H54 (cell line): ENCODE results near the gene ENO3.

Experiments used
- DNase-seq: peaks from one replicate; pipeline ENCODE4 v3.0.0; 2011; ENCODE audit warnings: low spot score, mixed read lengths; ENCODE audit not compliant: insufficient read length
- FAIRE-seq: peaks from 3 replicates; lab custom pipeline; 2011; peaks lifted over from hg19 to GRCh38; lab: Jason Lieb, UNC
- POLR2A ChIP-seq: IDR thresholded peaks from 2 replicates; pipeline ENCODE4 v1.6.1; 2011; ENCODE audit warnings: low read depth, mild to moderate bottlenecking, low read length

ENO3 gene

DNA sequence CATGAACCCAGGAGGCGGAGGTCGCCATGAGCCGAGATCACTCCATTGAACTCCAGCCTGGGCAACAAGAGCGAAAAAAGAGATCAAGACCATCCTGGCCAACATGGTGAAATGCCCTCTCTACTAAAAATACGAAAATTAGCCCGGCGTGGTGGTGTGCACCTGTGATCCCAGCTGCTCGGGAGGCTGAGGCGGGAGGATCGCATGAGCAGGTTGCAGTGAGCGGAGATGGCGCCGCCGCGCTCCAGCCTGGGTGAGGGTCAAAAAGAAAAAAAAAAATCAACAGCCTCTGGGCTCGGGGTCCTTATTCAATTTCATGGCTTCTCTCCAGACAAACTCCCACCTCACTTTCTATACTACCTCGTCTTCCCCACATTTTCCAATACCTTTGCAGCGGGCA is 22.0 kb upstream of the ENO3 start:
- TF ChIP-seq POLR2A = no peak
- DNase-seq (no peak), FAIRE-seq (no peak)

DNA sequence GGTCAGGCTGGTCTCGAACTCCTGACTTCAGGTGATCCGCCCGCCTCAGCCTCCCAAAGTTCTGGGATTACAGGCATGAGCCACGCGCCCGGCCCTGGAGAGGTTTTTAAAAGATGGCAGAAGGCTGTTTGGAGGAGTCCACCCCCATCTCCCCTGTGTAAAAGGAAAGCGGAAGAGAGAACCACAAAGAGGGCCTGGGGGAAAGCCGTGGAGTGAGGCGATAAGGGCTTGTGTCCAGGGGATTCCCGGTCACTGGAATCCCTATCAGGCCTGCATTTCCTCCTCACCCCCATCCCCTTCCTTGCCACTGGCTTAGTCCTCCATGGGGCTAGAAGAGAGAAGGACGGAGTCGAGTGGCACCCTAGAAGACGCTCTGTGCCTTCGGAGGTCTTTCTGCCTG is 19.0 kb upstream of the ENO3 start, which contains the start of gene GP1BA:
Gene GP1BA, plus strand, starts transcription at position 315 of the 400 bp plus-strand sequence. CDS start 328 bp downstream, outside the sequence.
- DNase-seq = no peak
- FAIRE-seq = no peak
- TF ChIP-seq POLR2A = no peak

DNA sequence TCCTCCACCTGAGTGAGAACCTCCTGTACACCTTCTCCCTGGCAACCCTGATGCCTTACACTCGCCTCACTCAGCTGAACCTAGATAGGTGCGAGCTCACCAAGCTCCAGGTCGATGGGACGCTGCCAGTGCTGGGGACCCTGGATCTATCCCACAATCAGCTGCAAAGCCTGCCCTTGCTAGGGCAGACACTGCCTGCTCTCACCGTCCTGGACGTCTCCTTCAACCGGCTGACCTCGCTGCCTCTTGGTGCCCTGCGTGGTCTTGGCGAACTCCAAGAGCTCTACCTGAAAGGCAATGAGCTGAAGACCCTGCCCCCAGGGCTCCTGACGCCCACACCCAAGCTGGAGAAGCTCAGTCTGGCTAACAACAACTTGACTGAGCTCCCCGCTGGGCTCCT is 18.2 kb upstream of the ENO3 start:
- FAIRE-seq (no peak), DNase-seq (no peak)
- no peak for TF ChIP-seq POLR2A

DNA sequence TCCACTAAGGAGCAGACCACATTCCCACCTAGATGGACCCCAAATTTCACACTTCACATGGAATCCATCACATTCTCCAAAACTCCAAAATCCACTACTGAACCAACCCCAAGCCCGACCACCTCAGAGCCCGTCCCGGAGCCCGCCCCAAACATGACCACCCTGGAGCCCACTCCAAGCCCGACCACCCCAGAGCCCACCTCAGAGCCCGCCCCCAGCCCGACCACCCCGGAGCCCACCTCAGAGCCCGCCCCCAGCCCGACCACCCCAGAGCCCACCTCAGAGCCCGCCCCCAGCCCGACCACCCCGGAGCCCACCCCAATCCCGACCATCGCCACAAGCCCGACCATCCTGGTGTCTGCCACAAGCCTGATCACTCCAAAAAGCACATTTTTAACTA is 17.3 kb upstream of the ENO3 start:
- TF ChIP-seq POLR2A = no peak
- FAIRE-seq = no peak

DNA sequence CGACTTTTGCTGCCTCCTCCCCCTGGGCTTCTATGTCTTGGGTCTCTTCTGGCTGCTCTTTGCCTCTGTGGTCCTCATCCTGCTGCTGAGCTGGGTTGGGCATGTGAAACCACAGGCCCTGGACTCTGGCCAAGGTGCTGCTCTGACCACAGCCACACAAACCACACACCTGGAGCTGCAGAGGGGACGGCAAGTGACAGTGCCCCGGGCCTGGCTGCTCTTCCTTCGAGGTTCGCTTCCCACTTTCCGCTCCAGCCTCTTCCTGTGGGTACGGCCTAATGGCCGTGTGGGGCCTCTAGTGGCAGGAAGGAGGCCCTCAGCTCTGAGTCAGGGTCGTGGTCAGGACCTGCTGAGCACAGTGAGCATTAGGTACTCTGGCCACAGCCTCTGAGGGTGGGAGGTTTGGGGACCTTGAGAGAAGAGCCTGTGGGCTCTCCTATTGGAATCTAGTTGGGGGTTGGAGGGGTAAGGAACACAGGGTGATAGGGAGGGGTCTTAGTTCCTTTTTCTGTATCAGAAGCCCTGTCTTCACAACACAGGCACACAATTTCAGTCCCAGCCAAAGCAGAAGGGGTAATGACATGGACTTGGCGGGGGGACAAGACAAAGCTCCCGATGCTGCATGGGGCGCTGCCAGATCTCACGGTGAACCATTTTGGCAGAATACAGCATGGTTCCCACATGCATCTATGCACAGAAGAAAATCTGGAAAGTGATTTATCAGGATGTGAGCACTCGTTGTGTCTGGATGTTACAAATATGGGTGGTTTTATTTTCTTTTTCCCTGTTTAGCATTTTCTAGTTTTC is 16.5 kb upstream of the ENO3 start:
- DNase-seq (peak; percentile 75), FAIRE-seq (no peak)
- TF ChIP-seq POLR2A = no peak

More for the DNA sequence above, 17.3 kb upstream of the ENO3 start:
- DNase-seq = no peak

DNA sequence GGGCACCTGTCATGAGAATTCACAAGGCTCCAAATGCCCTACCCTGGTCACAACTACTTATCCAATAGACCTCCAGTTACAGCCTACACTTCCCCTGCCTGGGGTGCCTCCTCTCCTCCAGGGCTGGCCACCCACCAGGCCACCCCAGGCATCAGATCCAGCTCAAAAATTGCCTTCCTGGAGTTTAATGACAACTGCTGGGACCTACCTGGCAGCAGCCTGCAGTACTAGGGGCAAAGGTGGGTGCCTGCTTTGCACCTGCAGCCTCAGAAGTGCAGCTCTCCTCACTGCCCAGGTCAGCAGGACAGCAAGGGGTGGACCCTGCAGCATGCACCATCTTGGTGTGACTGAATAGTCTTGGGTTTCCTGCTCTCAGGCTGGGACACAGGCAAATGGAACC is 15.3 kb upstream of the ENO3 start:
- TF ChIP-seq POLR2A = no peak
- FAIRE-seq (no peak), DNase-seq (no peak)

DNA sequence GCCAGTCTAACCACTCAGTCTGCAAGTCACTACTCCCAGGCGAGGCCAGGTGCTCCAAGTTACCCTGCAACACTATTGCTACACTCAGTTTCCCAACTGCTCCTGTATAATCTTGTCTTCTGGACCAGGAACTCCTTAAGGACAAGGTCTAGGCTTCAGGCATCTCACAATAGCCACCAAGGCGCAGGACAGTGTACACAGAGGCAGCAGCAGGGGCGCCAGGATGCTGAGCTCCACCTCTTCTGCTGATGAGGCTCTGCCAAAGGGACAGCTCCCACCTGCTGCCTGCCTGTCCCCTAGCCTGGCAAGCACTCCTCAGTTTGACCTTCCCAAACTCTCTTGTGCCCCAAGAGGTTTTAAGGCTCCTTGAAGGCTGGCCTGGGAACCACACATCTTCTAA is 14.5 kb upstream of the ENO3 start:
- no peak for DNase-seq
- no peak for FAIRE-seq
- TF ChIP-seq POLR2A = no peak

DNA sequence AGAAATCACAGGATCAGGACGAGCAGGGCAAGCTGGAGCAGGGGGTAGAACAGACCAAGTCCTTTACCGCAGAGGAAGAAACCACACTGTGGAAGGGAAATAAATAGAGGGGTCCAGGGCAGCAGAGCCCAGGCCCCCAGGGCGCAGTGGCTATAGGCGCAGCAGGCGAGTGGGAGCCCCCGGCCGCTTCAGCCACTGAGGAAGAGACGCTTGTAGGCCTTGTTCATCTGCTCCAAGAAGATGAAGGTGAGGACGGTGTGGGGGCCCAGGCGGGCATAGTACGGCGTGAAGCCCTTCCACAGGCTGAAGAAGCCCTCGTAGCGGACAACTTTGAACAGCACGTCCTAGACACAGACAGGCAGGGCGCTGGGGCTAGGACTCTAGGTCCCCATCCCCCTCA is 13.4 kb upstream of the ENO3 start:
- DNase-seq (no peak), FAIRE-seq (no peak)
- TF ChIP-seq POLR2A = no peak

DNA sequence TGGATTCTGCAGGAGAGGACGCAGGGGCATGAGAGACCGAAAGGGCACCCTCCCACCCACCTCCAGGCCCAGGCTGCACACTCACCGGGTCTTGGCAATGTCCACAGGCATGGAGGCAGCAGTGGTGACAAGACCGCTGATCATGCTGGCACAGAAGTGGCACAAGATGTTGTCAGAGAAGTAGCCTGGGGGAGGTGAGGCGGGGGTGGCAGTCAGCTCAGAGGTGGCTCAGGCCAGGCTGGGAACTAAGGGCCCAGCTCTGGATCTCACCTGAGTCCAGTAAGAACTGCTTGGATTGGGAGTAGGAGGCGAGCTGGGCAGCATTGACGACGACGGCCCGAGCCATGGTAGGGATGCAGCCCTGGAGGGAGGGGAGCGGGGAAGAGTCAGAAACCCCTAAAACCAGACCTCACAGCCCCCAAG is 12.8 kb upstream of the ENO3 start:
- DNase-seq (no peak), FAIRE-seq (no peak)
- TF ChIP-seq POLR2A = no peak

DNA sequence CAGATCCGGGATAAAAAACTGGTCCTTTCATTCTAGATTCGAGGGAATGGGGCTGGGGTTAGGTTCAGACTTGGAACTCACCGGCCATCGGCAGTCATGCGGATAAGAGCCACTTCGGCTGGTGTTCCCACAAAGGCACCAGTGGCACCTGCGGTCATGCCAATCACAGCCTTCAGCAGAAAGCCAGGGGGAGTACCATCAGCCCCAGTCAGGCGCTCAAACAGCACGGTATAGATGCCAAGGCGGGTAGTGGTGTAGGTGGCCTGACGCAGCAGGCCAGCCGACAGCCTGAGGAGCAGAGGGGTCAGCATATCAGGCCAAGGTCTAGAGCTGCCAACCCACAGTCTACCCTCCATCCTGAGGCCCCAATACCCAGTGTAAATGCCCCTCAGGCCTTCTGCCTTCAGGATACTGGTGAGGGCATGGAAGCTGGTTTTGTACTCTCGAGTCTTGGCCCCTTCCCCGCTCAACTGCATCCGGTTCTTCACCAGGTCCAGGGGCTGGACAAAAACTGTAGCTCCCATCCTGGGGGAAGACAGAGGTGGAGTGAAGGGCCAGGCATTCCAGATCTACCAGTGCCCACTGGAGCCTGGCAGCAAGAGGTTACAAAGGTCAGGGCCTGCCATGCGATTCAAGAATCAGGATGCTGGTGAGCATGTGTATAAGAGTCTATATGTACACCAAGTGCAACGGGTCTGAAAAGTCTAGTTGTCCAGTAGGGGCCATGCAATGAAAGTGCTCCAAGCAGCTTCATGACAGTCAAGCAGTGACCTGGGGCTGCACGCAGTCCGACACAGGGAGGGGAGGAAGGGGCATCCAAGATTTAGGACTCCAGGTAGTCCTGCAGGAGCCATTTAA is 12.0 kb upstream of the ENO3 start:
- FAIRE-seq = no peak
- no peak for TF ChIP-seq POLR2A
- DNase-seq = no peak

DNA sequence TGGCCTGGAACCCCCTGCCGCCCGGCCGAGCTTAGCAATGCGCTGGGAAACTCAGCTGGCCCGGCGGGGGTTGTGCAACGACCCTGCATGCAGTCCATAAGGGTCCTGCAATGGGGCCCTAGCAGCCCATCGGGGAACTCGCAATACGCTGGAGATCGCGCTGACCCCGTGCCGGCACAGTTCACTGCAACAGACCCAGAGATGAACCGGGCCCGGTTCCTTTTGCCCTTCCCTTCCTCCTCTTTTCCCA is 11.4 kb upstream of the ENO3 start:
- no peak for TF ChIP-seq POLR2A
- FAIRE-seq = no peak
- no peak for DNase-seq

DNA sequence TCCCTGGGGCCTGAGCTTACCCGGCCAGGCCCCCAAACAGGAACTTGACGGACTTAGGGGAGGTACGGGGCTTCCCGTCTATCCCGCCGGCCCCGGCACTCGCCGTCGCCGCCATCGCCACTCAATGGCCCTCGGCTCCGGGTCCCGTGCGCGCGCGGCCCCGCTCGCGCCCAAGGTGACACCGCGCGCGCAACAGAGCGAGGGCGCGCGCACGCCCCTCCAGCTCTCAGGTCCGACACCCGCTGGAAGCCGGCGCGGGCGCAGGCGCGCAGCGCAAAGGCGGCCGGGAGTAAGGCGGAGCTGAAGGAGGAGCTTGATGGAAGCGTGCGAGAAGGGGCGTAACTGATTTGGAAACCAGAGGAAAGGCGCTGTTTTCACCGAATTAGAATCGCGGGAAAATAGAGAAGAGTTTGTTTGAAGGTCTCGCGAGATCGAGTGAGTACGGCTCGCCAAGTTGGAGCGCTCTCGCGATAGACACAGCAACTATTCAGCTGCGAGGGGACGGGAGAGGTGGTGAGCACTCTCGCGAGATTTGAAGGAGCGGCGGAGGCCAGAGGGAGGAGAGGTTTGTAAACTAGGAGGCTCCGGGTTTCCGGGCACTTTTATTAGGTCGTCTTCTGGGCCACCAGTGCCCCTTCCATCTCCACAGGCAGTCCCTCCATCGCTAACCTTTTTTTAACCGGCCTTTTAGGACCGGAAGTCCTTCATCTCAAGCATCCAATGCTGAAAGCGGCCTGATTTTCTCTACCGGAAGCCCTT is 10.9 kb upstream of the ENO3 start, which contains the start of the genes RNF167 and SLC25A11:
Gene RNF167, plus strand, starts transcription at position 473 of the 759 bp plus-strand sequence. CDS start 642 bp downstream, outside the sequence.
Gene SLC25A11, minus strand, starts transcription at position 251 of the 759 bp plus-strand sequence. Its CDS starts 136 bp downstream, at position 115.
- DNase-seq (peak; percentile 98), FAIRE-seq (peak; percentile 73)
- peak; percentile 79 for TF ChIP-seq POLR2A

DNA sequence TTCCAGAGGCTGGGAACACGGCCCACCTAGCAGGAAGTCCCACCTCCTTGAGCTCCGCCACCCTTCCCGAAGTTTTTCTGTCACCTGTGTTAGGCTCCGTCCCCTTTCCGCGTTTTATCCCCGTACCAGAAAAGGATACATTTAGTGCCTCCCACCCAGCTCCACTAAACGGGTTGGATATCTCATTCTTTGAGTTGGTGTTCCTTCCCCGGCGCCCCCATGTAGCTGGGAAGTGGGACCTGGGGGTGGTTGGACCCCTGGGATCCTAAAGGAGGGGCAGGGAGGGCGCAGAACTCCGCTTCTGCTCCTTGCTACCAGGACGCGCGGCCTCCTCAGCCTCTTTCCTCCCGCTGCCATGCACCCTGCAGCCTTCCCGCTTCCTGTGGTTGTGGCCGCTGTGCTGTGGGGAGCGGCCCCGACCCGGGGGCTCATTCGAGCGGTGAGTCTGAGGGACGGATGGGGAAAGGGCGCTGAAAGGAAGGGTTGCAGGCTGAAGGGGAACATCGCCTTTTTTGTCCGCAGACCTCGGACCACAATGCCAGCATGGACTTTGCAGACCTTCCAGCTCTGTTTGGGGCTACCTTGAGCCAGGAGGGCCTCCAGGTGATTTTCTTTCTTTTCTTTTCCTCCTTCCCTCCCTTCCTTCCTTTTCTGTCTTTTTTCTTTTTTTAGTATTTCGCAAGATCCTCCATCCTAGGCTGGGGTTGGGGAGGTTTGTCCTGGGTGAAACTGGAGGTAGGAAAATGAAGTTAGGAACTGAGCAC is 10.2 kb upstream of the ENO3 start:
- FAIRE-seq (no peak), DNase-seq (peak; percentile 77)
- peak; percentile 26; the same call in 1 of the 2 replicates for TF ChIP-seq POLR2A
